Activated CD4-positive, alpha-beta T cell treated with anti-CD3 and anti-CD28 coated beads for 36 hours (primary cell): ENCODE measurements around the gene RANBP2. TPM values are rescaled to one million over a fixed set of nuclear protein-coding genes. Genes with fewer than 3 reads are reported as not detected.

ENCODE experiments used
- ATAC-seq: fragments of 200-7000 bp; cut with Tn5 transposase; one replicate; pipeline ENCODE4 v1.10.0; 2021; ENCODE audit warnings: mild to moderate bottlenecking, moderate library complexity
- CTCF ChIA-PET: fragments of 350-600 bp; sonication (Branson Sonifier 250); formaldehyde crosslinking; loops from one replicate; lab custom pipeline; 2021; ENCODE audit warnings: antibody characterized with exemption; lab: Charles Lee
- POLR2A ChIA-PET: fragments of 350-600 bp; sonication (Branson Sonifier 250); formaldehyde crosslinking; loops from one replicate; lab custom pipeline; 2021; ENCODE audit warnings: antibody characterized with exemption, inconsistent platforms; lab: Charles Lee
- DNase-seq: peaks from one replicate; pipeline ENCODE4 v3.0.0-alpha.2; 2020
- H3K27ac Mint-ChIP-seq: one replicate; pipeline ENCODE4 v1.8.0; 2021; ENCODE audit warnings: mixed read lengths
- H3K27me3 Mint-ChIP-seq: one replicate; pipeline ENCODE4 v1.8.0; 2021; ENCODE audit warnings: mixed read lengths
- H3K36me3 Mint-ChIP-seq: one replicate; pipeline ENCODE4 v1.8.0; 2021; ENCODE audit warnings: low read depth, mixed read lengths
- H3K4me1 Mint-ChIP-seq: one replicate; pipeline ENCODE4 v1.8.0; 2021; ENCODE audit warnings: mixed read lengths
- H3K4me3 Mint-ChIP-seq: one replicate; pipeline ENCODE4 v1.8.0; 2021; ENCODE audit warnings: mild to moderate bottlenecking, moderate library complexity, mixed read lengths
- H3K9me3 Mint-ChIP-seq: one replicate; pipeline ENCODE4 v1.8.0; 2021; ENCODE audit warnings: low read depth, mixed read lengths
- intact Hi-C, 2 experiments: fragments of 100-400 bp; cut with DNase I in 1 of 2; cut with micrococcal nuclease in 1 of 2; formaldehyde crosslinking; loops; one replicate each; pipeline versions ENCODE4 v1.14.2 to v1.15.1; 2022 to 2024; cut with DNase I, micrococcal nuclease
- total RNA-seq, 2 experiments: library from RNA; stranded (reverse); gene quantifications; one replicate each; pipeline ENCODE4 v1.2.3, GENCODE V29; 2021

RANBP2 gene
- total RNA-seq, 2 experiments from 2014 or later: 68.1 to 77.1 TPM

DNA sequence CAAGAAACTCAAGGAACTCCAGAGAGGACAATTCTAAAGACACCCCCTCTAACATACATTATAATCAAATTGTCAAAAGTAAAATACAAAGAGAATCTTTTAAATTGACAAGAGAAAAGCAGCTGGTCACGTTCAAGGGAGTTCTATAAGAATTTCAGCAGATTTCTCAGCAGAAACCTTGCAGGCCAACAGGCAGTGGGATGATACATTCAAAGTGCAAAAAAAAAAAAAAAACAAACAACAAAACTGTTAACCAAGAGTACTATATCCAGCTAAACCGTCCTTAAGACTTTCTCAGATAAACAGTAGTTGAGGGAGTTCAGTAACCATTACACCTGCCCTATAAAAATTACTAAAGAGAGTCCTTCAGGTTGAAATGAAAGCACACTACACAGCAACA lies 101.2 kb downstream of the RANBP2 start:
- Mint-ChIP-seq H3K9me3 (peaks cover 8% of the 10 kb centered on the region), H3K27ac (no peak overlapping the region), H3K27me3 (no peaks in the 10 kb centered on the region), H3K4me3 (no peak overlapping the region), H3K36me3 (peaks cover 45% of the 10 kb centered on the region), H3K4me1 (no peaks in the 10 kb centered on the region)
- DNase-seq (no peak), ATAC-seq (no peak)
- intact Hi-C loops: no loop called here
- POLR2A ChIA-PET: no interaction called here
- CTCF ChIA-PET: no interaction called here

DNA sequence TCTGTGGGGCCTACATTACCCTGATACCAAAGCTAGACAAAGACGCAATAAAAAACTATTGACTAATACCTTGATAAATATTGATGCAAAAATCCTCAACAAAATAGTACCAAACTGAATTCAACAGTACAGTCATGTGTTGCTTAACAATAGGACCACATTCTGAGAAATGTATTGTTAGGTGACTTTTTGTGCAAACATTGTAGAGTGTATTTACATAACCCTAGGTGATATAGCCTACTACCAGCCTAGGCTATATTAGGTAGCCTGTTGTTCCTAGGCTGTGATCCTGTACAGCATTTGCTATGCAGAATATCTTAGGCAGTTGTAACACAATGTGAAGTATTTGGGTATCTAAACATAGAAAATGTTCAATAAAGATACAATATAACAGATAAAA lies 104.0 kb downstream of the RANBP2 start:
- no peak overlapping the region for H3K27ac Mint-ChIP-seq

DNA sequence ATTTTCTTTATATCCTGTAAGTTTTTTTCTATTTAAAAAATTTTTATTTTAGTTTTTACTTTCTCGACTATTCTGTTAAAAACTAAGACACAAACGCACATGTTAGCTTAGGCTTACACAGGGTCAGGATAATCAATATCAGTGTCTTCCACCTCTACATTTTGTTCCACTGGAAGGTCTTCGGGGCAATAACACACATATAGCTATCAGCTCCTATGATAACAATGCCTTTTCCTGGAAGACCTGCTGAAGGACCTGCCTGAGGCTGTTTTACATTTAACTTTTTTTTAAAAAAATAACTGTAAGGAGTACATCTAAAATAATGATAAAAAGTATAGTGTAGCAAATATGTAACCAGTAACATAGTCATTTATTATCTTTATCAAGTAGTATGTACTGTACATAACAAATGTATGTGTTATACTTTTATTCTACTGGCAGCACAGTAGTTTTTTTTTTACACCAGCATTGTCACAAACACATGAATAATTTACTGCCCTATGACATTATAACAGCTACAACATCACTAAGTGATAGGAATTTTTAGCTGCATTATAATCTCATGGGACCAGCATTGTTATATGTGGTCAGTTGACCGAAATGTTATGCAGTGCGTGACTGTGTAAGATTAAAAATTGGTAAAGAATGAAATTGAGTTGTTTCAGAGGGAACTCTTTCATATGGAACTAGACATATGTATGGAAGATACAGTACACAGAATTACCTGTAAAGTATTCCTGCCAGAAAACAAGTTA lies 105.2 kb downstream of the RANBP2 start:
- ChIA-PET CTCF (interaction anchor here (0.6 kb wide), 1 partner anchor 150 kb away, joined by 4 read pairs; no protein-coding TSS in a partner anchor), POLR2A (no interaction called here)
- H3K4me1 Mint-ChIP-seq: no peaks in the 10 kb centered on the region
- H3K9me3 Mint-ChIP-seq: peaks cover 8% of the 10 kb centered on the region
- ATAC-seq: no peak
- intact Hi-C loops: no loop called here
- no peak overlapping the region for H3K27ac Mint-ChIP-seq
- peaks cover 24% of the 10 kb centered on the region for H3K36me3 Mint-ChIP-seq
- H3K27me3 Mint-ChIP-seq: no peaks in the 10 kb centered on the region
- no peak overlapping the region for H3K4me3 Mint-ChIP-seq
- DNase-seq: no peak

More for the DNA sequence above, 104.0 kb downstream of the RANBP2 start:
- no peak overlapping the region for H3K4me3 Mint-ChIP-seq
- no peaks in the 10 kb centered on the region for H3K4me1 Mint-ChIP-seq
- peaks cover 8% of the 10 kb centered on the region for H3K9me3 Mint-ChIP-seq
- ChIA-PET POLR2A (no interaction called here), CTCF (interaction anchor here (0.7 kb wide), 1 partner anchor 18 kb away, joined by 5 read pairs; no protein-coding TSS in a partner anchor)
- no peaks in the 10 kb centered on the region for H3K27me3 Mint-ChIP-seq
- intact Hi-C loops: no loop called here
- no peak for ATAC-seq
- peaks cover 32% of the 10 kb centered on the region for H3K36me3 Mint-ChIP-seq
- no peak for DNase-seq

DNA sequence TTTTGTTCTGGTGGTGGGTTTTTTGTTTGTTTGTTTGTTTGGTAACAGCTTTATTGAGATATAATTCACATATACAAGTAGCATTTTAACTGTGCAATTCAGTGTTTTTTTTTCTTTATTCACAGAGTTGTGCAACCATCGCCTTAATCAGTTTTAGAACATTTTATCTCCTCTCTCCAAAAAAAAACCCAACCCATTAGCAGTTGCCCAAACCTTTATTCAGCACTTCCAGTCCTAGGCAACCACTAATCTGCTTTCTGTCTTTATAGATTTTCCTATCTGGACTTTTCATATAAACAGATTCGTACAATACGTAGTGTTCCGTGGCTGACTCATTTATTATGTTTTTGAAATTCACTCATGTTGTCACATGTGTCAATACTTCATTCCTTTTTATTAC lies 106.0 kb downstream of the RANBP2 start:
- H3K36me3 Mint-ChIP-seq: peaks cover 17% of the 10 kb centered on the region
- H3K9me3 Mint-ChIP-seq: peaks cover 2% of the 10 kb centered on the region
- CTCF ChIA-PET: no interaction called here
- DNase-seq (no peak), ATAC-seq (no peak)
- H3K27me3 Mint-ChIP-seq: no peaks in the 10 kb centered on the region
- intact Hi-C loops: no loop called here
- H3K4me3 Mint-ChIP-seq: no peak overlapping the region
- POLR2A ChIA-PET: no interaction called here
- no peaks in the 10 kb centered on the region for H3K4me1 Mint-ChIP-seq
- H3K27ac Mint-ChIP-seq: no peak overlapping the region

DNA sequence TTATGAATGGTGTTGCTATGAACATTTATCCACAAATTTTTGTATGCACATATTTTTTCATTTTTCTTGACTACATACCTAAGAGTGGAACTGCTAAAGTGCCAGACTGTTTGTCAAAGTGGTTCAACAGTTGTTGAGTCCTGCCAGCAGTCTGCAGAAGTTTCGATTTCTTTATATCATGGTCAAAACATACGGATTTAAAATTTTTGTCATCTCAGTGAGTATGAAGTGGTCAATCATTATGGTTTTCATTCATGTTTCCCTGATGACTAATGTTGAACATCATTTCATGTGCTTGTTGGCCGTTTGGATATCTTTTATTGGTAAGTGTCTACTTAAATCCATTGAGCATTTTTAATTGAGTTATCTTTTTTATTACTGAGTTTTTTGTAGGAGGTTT lies 106.5 kb downstream of the RANBP2 start:
- peaks cover 14% of the 10 kb centered on the region for H3K36me3 Mint-ChIP-seq
- DNase-seq (no peak), ATAC-seq (no peak)
- ChIA-PET POLR2A (no interaction called here), CTCF (no interaction called here)
- no peak overlapping the region for H3K27ac Mint-ChIP-seq
- no peaks in the 10 kb centered on the region for H3K27me3 Mint-ChIP-seq
- H3K9me3 Mint-ChIP-seq: no peaks in the 10 kb centered on the region
- no peaks in the 10 kb centered on the region for H3K4me1 Mint-ChIP-seq
- no peak overlapping the region for H3K4me3 Mint-ChIP-seq
- intact Hi-C loops: no loop called here

DNA sequence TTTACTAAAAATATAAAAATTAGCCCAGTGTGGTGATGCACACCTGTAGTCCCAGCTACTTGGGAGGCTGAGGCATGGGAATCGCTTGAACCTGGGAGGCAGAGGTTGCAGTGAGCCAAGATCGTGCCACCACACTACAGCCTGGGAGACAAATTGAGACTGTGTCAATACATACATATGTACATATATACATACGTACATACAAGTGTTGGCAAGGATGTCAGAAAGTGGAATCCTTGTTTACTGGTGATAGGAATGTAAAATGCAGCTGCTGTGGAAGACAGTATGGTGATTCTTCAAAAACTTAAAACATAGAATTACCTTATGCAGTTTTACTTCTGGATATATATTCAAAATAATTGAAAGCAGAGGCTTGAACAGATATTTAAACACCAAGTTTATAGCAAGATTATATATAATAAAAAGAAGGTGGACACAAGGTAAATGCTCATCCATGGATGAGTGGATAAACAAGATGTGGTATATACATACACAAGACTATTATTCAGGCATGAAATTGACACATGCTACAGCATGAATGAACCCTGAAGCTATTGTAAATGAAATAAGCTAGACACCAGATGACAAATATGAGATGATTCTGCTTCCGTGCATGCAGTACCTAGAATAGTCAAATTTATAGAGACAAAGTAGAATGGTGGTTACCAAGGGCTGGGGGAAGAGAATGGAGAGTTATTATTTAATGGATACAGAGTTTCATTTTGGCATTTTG lies 110.5 kb downstream of the RANBP2 start:
- ChIA-PET CTCF (interaction anchor here (1.1 kb wide), 1 partner anchor 50 kb away, joined by 3 read pairs; no protein-coding TSS in a partner anchor), POLR2A (no interaction called here)
- intact Hi-C loops: no loop called here
- H3K27me3 Mint-ChIP-seq: no peaks in the 10 kb centered on the region
- peaks cover 16% of the 10 kb centered on the region for H3K36me3 Mint-ChIP-seq
- no peak overlapping the region for H3K4me3 Mint-ChIP-seq
- H3K4me1 Mint-ChIP-seq: peaks cover 14% of the 10 kb centered on the region
- H3K27ac Mint-ChIP-seq: no peak overlapping the region
- H3K9me3 Mint-ChIP-seq: no peaks in the 10 kb centered on the region
- no peak for ATAC-seq
- DNase-seq: no peak

DNA sequence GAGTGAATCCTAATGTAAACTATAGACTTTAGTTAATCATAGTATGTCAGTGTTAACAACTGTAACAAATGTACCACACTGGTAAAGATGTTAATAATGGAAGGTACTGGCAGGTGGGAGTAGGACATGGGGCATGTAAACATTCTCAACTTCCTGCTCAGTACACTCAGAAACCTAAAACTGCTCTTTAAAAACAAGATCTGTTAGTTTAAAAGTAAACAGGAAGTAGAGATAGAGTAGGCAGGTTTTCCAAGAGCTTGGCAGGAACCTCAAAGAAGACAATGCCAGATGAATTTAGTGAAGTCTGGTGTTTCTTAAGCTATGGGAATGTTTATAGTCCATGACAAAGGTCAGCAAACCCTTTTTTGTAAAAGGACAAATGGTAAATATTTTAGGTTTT lies 113.9 kb downstream of the RANBP2 start:
- intact Hi-C loops: no loop called here
- no peaks in the 10 kb centered on the region for H3K27me3 Mint-ChIP-seq
- DNase-seq (no peak), ATAC-seq (peak; percentile 41)
- H3K9me3 Mint-ChIP-seq: peaks cover 6% of the 10 kb centered on the region
- H3K36me3 Mint-ChIP-seq: peaks cover 27% of the 10 kb centered on the region
- peak overlapping the region; percentile 70 for H3K27ac Mint-ChIP-seq
- ChIA-PET CTCF (no interaction called here), POLR2A (no interaction called here)
- peaks cover 20% of the 10 kb centered on the region for H3K4me1 Mint-ChIP-seq
- H3K4me3 Mint-ChIP-seq: no peak overlapping the region

DNA sequence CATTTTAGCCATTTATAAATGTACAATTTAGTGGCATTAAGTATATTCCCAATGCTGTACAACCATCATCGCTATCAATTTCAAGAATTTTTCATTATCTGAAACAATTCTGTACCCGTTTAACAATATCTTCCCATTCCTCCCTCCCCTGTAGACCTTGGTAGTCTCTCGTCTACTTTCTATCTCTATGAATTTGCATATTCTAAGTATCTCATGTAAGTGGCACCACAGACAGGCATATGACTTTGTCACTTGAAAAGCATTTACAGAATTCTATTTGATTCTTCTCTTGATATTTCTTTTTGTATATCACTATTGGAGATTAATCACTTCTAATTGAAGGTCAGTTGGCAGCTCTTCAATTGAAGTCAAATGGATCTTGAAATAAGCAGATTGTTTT lies 115.3 kb downstream of the RANBP2 start:
- DNase-seq (no peak), ATAC-seq (no peak)
- peaks cover 31% of the 10 kb centered on the region for H3K36me3 Mint-ChIP-seq
- intact Hi-C loops: no loop called here
- H3K27ac Mint-ChIP-seq: no peak overlapping the region
- H3K27me3 Mint-ChIP-seq: no peaks in the 10 kb centered on the region
- H3K4me1 Mint-ChIP-seq: peaks cover 20% of the 10 kb centered on the region
- CTCF ChIA-PET: interaction anchor here (1.4 kb wide), 1 partner anchor 19 kb away, joined by 3 read pairs; no protein-coding TSS in a partner anchor
- peaks cover 6% of the 10 kb centered on the region for H3K9me3 Mint-ChIP-seq
- H3K4me3 Mint-ChIP-seq: no peak overlapping the region
- POLR2A ChIA-PET: interaction anchor here (0.6 kb wide), 1 partner anchor 258 kb away, joined by 3 read pairs; no protein-coding TSS in a partner anchor

DNA sequence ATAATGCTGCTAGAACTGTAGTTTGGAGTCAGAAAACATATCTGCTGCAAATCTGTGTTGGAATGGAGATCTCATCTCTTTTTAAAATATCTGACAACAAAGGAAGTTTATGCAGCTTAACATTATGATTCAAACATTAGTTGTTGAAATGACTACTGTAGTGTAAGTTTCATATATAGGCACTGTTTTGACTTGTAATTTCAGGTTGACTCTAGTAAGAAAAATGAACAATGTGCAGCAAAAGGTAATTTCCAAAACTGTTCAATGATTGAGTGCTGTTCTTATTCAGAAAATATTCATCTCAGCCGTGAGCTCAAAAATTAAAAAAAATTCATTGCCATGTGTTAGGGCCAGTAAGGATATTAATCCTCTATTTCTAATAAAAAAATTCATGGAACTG lies 115.8 kb downstream of the RANBP2 start:
- POLR2A ChIA-PET: interaction anchor here (0.6 kb wide), 1 partner anchor 258 kb away, joined by 3 read pairs; no protein-coding TSS in a partner anchor
- Mint-ChIP-seq H3K36me3 (peaks cover 34% of the 10 kb centered on the region), H3K27me3 (no peaks in the 10 kb centered on the region), H3K9me3 (peaks cover 9% of the 10 kb centered on the region), H3K27ac (no peak overlapping the region), H3K4me3 (no peak overlapping the region), H3K4me1 (peaks cover 20% of the 10 kb centered on the region)
- CTCF ChIA-PET: interaction anchor here (1.4 kb wide), 1 partner anchor 19 kb away, joined by 3 read pairs; no protein-coding TSS in a partner anchor
- DNase-seq (no peak), ATAC-seq (peak; percentile 80)
- intact Hi-C loops: no loop called here
